HFF-Myc (cell line): ENCODE results near the gene LLGL1.

Experiments used
- DNase-seq: peaks from one replicate; pipeline ENCODE4 v3.0.0-alpha.2; 2011; ENCODE audit warnings: low read depth; ENCODE audit errors: extremely low read depth
- H3K4me3 ChIP-seq: replicated peaks from 2 replicates; pipeline ENCODE4 v1.5.1; 2011; ENCODE audit warnings: low read depth, mild to moderate bottlenecking, control low read depth, low read length
- CTCF ChIP-seq: IDR thresholded peaks from 2 replicates; pipeline ENCODE4 v1.5.1; 2012; ENCODE audit warnings: mild to moderate bottlenecking, low read depth, low read length, control low read depth; ENCODE audit errors: missing control alignments

Gene LLGL1

DNA sequence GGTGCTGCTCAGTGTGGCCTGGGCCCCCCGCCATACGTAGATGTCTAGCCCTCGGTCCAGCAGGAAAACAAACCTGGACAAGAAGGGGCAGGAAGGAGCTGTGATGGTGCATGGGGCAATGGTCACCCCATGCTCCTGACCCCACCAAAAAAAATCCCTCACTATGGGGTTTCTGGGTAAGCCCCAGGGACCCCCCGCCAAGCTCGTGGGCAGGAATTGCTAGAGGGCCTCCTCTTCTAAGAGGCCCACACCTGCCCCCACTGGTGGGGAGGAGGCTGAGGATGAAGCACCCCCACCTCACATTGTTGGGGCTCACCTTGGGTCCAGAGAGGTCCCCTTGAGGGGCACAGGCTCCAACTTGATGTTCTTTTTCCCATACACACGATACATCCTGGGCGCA, 23.4 kb downstream of the LLGL1 start:
- no peak overlapping the region for H3K4me3 ChIP-seq
- no peak for TF ChIP-seq CTCF
- DNase-seq, result no peak

DNA sequence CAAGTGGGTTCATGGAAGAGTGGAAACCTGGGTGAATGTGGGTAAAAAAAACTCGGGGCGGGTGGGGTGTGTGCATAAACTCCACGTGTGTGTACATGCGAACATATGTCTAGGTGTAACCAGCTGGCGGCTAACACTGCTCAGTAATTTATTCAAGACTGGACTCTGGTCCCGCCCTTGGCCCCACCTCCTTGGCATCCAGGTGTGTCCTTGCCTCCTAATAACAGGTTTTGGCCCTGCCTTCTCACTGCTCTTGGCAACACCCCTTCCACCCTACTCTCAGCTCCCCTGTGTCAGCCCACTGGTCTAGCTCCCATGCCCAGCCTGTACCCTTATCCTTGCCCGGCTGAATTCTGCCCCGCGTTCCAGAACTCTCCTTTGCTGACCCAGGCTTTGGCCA, 24.8 kb downstream of the LLGL1 start:
- H3K4me3 ChIP-seq, result no peak overlapping the region
- no peak for DNase-seq
- TF ChIP-seq CTCF, result no peak

DNA sequence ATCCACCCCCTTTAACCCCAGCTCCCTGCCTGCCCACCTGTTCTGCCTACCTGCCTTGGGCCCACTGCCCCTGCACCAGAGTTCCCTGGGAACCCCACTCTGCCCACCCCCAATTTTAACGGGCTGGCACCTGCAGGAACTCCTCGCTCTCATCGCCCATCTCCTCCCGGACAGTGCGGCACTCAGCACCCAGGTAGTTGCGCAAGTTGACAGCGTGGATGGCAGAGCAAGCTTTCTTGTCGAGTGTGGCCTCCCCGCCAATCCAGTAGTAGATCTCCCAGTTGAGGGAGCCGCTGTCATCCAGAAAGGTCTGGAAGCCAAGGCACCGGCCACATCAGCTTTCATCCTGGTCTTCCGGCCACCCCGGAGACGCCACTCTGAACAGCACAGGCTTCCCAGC, 25.3 kb downstream of the LLGL1 start:
- no peak for DNase-seq
- no peak overlapping the region for H3K4me3 ChIP-seq
- no peak for TF ChIP-seq CTCF

- no peak for DNase-seq
- no peak overlapping the region for H3K4me3 ChIP-seq
- no peak for TF ChIP-seq CTCF
These were observed 25.8 kb downstream of the LLGL1 start for GRCh38 chr17:18251204-18251603.

DNA sequence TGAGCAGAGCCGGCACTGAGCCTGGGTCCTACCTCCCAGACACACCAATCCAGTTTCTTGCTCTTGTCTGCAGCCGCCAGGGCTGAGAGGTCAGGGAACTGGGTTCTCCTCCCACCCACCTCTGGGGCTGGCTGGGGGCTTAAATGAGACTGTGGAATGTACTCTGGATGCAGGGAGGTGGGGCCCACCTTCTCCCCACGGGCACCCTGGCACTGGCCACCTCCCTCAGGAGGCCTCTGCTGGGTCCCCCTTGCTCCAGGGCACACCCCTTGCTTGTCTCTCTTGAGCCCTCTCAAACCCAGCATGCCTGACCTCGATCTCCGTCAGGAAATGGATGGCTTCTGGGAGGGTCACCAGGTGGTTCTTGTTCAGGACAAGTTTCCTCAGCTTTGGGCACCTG, 26.7 kb downstream of the LLGL1 start:
- H3K4me3 ChIP-seq, result no peak overlapping the region
- DNase-seq, result no peak
- TF ChIP-seq CTCF, result no peak

DNA sequence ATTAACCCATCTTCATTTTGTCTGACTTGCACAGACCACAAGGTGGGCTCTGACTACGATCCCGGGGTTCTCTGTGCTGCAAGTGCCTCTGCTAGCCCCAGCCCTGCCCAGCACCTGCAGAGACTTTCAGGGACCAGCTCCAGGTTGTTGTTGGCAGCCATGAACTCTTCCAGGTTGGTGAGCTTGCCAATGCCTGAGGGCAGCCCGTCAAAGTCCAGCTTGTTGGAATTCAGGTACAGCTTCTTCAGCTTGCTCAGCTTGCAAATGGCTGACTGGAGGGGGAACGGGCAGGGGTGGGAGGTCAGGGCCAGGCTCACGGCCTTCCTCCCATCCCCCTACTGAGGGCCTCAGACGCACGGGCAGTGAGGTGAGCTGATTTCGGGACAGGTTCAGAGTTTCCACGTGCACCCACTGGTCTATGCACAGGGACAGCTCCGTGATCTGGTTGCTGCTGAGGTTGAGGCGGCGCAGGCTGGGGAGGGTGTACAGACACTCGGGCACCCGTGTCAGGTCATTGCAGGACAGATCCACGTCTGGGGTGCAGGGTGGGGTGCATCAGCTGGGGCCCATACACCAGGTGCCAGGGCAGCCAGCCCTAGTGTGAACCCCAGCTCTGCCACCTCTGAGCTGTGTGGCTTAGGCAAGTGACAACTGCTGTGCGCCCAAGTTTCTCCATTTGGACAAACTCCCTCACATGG, 27.9 kb downstream of the LLGL1 start:
- H3K4me3 ChIP-seq, result no peak overlapping the region
- DNase-seq, result no peak
- no peak for TF ChIP-seq CTCF

GRCh38 chr17:18253947-18254821, 28.7 kb downstream of the LLGL1 start:
- no peak for TF ChIP-seq CTCF
- DNase-seq, result no peak
- no peak overlapping the region for H3K4me3 ChIP-seq
